ENCODE data around the gene BCL2L1.

The BCL2L1 gene

DNA sequence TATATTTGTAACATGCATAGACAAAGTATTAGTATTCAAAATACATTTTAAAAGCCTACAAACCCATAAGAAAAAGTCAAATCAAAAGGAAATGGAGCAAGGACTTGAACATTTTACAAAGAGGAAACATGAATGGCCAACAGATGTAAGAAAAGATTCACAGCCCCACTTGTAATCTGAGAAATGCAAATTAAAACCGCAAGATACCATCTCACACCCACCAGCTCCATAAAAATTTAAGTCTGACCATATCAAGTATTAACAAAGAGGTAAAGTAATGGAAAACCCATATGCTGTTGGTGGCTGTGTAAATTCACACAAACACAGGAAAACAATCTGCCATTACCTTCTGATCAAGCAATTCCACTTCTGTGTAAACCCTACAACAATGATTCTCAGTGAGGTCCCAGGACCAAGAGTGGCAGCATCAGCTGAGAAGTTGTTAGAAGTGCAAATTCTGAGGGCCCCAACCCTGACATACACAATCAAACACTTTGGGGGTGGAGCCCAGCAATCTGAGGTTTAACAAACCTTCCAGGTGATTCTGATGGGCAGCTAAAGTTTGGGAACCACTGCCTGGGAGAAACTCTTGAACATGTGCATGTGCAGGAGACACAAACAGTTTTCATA lies 30.9 kb downstream of the BCL2L1 start:
- Mint-ChIP-seq H3K4me3 (peak overlapping the region; percentile 2), H3K36me3 (peaks cover 19% of the 10 kb centered on the region), H3K4me1 (peaks cover 52% of the 10 kb centered on the region), H3K9me3 (no peaks in the 10 kb centered on the region), H3K27me3 (no peaks in the 10 kb centered on the region), H3K27ac (peak overlapping the region; percentile 41)

DNA sequence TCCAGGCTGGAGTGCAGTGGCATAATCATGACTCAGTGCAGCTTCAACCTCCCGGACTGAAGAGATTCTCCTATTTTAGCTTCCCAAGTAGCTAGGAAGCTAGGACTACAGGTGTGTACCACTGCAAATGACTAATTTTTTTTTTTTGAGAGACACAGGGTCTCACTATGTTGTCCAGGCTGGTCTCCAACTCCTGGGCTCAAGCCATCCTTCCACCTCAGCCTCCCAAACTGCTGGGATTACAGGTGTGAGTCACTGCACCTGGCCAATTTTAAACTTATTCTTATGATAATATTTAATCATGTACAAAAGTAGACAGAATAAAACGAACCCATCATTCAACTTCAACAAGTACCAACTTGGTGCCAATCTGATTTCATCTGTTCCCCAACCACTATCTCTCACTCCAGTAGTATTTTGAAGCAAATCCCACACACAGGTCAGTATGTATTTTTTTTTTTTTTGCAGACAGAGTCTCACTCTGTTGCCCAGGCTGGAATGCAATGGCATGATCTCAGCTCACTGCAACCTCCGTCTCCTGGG lies 32.5 kb downstream of the BCL2L1 start:
- H3K4me3 Mint-ChIP-seq, result no peak overlapping the region
- H3K9me3 Mint-ChIP-seq, result no peaks in the 10 kb centered on the region
- no peak overlapping the region for H3K27ac Mint-ChIP-seq
- H3K36me3 Mint-ChIP-seq, result peaks cover 21% of the 10 kb centered on the region
- peaks cover 59% of the 10 kb centered on the region for H3K4me1 Mint-ChIP-seq
- no peaks in the 10 kb centered on the region for H3K27me3 Mint-ChIP-seq

DNA sequence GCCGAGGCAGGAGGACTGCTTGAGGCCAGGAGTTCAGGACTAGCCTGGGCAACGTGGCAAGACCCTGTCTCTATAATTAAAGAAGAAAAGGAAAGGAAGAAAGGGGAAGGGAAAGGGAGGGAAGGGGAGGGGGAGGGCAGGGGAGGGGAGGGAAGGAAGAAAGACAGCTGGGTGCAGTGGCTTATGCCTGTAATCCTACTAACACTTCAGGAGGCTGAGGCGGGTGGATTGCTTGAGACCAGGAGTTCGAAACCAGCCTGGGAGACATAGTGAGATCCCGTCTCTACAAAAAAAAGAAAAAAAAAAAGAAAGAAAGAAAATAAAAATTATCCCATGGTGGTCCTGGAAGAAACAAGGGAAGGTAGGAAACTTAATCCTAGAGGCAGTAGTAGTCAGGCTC lies 33.5 kb downstream of the BCL2L1 start:
- Mint-ChIP-seq H3K27me3 (no peaks in the 10 kb centered on the region), H3K36me3 (peaks cover 23% of the 10 kb centered on the region), H3K4me1 (peaks cover 59% of the 10 kb centered on the region), H3K9me3 (no peaks in the 10 kb centered on the region), H3K27ac (peak overlapping the region; percentile 51), H3K4me3 (no peak overlapping the region)

DNA sequence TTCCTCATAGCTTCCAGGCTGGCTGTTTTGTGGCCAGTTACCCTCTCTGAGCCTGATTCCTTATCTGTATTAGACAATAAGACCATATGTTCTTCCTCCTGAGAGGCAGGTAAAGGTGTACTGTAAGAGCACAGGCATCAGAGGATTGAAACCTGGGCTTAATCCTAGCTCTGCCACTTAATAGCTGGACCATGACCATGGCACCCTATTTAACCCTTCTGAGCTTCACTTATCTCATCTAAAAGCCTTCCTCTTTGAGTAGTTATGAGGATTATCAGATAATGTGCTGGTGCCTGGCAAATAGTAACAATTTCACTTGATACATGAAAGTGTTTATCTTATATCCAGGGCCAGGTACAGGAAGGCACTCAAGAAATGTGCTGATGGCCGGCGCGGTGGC lies 34.9 kb downstream of the BCL2L1 start:
- no peaks in the 10 kb centered on the region for H3K27me3 Mint-ChIP-seq
- no peak overlapping the region for H3K27ac Mint-ChIP-seq
- no peaks in the 10 kb centered on the region for H3K9me3 Mint-ChIP-seq
- H3K36me3 Mint-ChIP-seq, result peaks cover 30% of the 10 kb centered on the region
- peaks cover 67% of the 10 kb centered on the region for H3K4me1 Mint-ChIP-seq
- H3K4me3 Mint-ChIP-seq, result no peak overlapping the region

DNA sequence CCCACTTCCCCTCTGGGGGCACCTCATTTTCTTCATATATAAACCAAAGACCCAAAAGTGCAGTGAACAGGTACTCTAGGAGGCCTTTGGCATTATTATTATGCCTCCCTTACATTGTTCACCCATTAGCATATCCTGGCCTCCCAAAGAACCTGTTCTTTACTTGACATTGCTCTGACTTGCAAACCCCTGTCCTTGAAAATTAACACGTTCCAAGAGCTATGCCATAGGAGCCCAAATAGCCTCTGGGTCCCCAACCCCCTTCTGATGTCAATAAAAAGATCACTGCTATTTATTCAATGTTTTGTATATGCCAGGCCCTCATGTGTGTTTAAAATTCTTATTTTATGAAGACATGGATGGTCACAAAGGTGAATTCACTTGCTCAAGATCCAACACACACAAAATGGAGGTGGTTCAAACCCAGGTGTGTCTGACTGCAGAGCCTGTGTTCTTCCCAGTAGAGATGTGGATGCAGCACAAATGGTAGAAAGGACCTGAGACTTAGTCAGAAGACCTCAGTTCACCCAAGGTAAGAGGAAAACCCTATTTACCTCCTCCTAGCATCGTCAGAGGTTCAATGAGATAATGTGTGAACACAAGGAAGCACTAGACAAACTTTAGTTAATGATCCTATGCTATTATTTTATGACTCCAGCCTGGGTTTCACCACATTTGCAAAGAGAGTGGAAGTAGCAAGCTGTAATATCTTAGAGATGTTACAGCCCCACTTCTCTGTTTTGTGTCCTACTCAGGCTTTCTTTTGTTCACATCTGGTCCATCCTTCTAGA lies 36.6 kb downstream of the BCL2L1 start:
- Mint-ChIP-seq H3K27ac (peak overlapping the region; percentile 55), H3K4me3 (no peak overlapping the region), H3K27me3 (no peaks in the 10 kb centered on the region), H3K9me3 (no peaks in the 10 kb centered on the region), H3K4me1 (peaks cover 65% of the 10 kb centered on the region), H3K36me3 (peaks cover 25% of the 10 kb centered on the region)

DNA sequence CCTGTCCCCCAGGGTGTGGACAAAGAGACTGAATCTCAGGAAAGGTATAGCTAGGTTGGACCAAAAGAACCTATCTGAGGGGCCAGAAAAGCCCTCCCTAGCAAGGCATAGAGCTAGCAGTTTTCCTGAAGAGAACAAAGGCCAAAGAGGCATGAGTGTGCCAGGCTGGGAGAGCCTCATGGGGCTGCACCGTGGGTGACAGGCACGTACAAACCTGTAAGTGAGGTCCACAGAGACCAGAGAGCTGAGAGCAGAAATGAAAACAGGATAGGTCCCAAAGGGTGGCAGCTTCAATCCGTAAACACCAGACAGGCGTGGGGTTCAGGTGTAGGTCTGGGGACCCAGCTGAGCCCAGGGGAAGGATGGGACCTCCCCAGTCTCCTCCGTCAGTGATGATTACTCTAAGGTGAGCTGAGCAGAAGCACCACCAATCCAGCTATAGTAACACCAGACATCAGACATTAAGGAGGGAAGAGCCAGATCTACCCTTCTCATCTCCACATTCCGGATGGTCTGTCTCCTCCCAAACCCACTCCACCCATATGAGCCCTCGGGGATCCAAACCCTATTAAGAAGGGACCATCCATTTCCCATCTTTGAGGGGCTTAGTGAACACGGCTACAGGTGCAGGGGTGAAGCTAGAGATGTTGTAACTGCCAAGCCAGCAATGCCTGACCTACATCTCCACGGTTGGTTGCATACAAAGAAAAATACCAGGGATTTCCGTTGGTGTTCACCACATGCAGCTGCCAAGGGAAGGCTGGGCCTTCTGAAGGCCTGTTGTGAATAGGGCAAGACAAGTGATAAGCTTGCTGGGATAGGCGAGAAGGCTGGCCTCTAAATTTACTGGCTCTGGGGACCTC lies 38.3 kb downstream of the BCL2L1 start:
- H3K36me3 Mint-ChIP-seq, result peaks cover 30% of the 10 kb centered on the region
- peaks cover 77% of the 10 kb centered on the region for H3K4me1 Mint-ChIP-seq
- no peaks in the 10 kb centered on the region for H3K9me3 Mint-ChIP-seq
- H3K27me3 Mint-ChIP-seq, result no peaks in the 10 kb centered on the region
- H3K4me3 Mint-ChIP-seq, result peak overlapping the region; percentile 66
- H3K27ac Mint-ChIP-seq, result peak overlapping the region; percentile 46

DNA sequence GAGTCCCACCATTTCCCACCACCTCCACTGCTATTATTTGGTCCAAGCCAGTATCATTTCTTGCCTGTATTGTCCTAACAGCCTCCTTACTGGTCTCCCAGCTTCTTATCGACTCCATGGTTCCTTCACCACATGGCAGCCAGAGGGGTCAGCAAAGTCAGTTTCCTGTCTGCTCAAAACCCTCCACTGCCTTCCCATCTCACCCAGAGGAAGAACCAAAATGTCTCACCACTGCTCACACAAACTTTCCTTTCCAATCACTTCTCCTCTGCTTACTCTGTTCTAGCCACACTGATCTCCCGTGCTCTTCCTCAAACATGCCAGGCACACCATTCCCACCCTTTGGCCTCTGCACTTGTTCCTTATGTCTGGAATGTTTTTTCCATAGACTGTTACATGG lies 39.7 kb downstream of the BCL2L1 start:
- Mint-ChIP-seq H3K27me3 (no peaks in the 10 kb centered on the region), H3K4me1 (peaks cover 85% of the 10 kb centered on the region), H3K4me3 (no peak overlapping the region), H3K27ac (peak overlapping the region; percentile 71), H3K36me3 (peaks cover 37% of the 10 kb centered on the region), H3K9me3 (no peaks in the 10 kb centered on the region)

DNA sequence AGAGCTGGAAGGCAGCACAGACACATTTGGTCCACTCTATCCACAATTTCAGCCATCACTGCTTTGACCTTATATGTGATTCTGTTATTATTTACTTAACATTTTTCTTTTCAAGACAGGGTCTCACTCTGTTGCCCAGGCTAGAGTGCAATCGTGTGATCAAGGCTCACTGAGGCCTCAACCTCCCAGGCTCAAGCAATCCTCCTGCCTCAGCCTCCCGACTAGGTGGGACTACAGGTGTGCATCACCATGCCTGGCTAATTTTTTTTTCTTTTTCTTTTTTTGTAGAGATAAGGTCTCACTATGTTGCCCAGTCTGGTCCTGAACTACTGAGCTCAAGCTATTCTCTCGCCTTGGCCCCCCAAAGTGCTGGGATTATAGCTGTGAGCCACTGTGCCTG lies 40.3 kb downstream of the BCL2L1 start:
- Mint-ChIP-seq H3K4me3 (no peak overlapping the region), H3K9me3 (no peaks in the 10 kb centered on the region), H3K27me3 (no peaks in the 10 kb centered on the region), H3K27ac (no peak overlapping the region), H3K36me3 (peaks cover 37% of the 10 kb centered on the region), H3K4me1 (peaks cover 91% of the 10 kb centered on the region)

DNA sequence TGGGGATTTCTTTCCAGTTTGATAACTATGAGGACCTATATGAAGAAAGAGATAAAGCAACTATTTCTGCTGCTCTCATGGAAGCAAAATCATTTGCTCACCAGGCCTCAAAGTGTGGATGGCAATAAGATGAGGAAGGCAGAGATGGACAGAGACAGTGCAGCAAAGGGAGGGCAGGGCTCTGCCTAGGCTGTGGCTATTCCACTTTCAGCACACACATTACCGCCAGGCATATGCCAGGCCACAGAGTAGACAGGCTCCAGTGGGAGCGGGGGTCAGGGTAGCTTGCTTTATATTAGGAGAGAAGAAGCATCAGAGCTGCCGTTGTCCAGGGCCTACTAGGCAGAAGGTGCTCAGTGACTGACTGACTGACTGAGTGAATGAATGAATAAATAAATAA lies 40.9 kb downstream of the BCL2L1 start:
- H3K4me1 Mint-ChIP-seq, result peaks cover 92% of the 10 kb centered on the region
- H3K27ac Mint-ChIP-seq, result no peak overlapping the region
- H3K4me3 Mint-ChIP-seq, result peak overlapping the region; percentile 11
- H3K36me3 Mint-ChIP-seq, result peaks cover 35% of the 10 kb centered on the region
- no peaks in the 10 kb centered on the region for H3K9me3 Mint-ChIP-seq
- no peaks in the 10 kb centered on the region for H3K27me3 Mint-ChIP-seq

DNA sequence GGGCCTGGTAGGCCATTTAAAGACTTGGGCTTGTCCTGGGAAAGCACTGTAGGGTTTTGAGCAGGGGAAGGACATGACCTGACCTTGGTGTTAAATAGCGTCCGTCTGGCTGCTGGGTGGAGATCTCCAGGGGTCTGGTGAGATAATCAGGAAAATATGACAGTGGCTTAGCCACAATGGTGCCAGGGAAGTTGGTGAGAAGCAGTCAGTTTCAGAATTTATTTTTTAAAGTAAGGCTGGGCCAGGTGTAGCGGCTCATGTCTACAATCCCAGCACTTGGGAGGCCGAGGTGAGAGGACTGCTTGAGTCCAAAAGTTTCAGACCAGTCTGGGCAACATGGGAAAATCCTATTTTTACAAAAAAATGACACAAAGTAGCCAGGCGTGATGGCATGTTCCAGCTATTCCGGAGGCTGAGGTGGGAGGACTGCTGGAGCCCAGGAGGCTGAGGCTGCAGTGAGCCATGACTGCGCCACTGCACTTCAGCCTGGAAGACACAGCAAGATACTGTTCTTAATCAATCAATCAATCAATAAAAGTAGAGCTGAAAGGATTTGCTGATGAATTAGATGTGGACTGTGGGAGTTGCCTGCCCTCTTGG lies 41.4 kb downstream of the BCL2L1 start:
- no peaks in the 10 kb centered on the region for H3K9me3 Mint-ChIP-seq
- peak overlapping the region; percentile 53 for H3K4me3 Mint-ChIP-seq
- H3K4me1 Mint-ChIP-seq, result peaks cover 92% of the 10 kb centered on the region
- peaks cover 37% of the 10 kb centered on the region for H3K36me3 Mint-ChIP-seq
- H3K27me3 Mint-ChIP-seq, result no peaks in the 10 kb centered on the region
- peak overlapping the region; percentile 80 for H3K27ac Mint-ChIP-seq

DNA sequence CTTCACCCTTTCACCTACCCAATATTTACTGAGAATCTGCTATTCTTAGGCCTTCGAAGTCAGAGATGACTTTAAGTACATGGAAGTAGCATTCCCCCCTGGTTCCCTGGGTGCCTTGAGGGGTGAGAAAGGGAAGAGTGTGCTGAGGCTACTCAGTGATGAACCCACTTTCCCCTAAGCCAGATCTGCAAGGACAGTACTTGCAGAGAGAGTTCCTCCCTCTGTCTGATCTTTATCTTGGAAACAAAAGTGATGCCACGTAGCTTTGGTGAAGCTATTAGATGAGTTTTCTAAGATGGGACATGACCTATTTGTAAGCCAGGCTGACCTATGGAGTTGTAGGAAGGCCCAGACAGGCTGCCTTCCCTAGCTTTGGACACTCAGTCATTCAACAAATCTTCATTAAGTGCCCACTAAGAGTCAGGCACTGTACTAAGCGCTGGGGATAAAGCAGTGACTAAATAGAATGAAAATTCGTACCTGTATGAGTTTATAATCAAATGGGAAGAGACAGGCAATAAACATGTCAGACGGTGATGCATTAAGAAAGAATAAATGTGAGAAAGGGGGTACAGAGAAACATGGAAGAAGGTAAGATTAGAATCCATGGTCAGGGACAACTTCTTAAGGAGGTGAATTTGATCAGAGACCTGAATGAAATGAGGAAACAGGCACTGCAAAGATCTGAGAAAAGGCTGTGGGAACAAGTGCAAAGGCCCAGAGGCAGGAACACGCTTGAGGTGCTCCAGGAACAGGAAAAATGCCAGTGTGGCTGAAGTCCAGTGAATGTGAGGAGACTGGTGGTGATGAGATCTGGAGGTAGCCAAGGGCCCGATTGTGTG lies 42.2 kb downstream of the BCL2L1 start:
- Mint-ChIP-seq H3K27ac (peak overlapping the region; percentile 80), H3K4me1 (peaks cover 92% of the 10 kb centered on the region), H3K27me3 (no peaks in the 10 kb centered on the region), H3K9me3 (no peaks in the 10 kb centered on the region), H3K36me3 (peaks cover 40% of the 10 kb centered on the region), H3K4me3 (peak overlapping the region; percentile 53)

DNA sequence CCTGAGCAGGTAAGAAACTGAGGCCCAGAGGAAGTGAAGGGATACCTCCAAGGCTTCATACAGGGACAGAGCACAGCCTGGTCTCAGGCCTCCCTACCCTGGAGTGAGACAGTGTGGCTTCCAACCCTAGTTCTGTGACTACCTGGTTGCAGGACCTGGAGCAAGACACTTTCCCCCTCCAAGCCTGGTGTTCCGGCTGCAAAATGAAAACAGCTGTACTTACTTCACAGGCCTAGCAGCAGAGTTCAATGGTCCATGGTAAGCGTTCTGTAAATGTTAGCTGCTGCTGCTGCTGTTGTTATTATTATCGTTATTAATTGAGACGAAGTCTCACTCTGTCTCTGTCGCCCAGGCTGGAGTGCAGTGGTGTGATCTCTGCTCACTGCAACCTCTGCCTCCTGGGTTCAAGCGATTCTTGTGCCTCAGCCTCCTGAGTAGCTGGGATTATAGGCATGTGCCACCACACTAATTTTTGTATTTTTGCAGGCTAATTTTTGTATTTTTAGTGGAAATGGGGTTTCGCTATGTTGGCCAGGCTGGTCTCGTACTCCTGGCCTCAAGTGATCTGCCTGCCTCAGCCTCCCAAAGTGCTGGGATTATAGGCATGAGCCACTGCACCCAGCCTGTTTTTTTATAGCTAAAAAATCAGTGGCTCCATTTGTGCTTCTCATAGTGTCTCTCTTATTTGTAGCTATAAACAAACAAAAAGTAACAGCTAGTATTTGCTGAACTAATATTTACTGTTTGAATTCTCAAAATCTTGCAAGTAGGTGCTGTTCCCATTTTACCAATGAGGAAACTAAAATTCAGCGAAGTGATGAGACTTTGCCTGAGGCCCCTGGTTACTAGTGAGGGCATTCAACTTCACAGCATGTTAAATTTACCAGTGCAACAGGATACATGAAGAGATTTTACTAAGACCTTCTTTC lies 43.0 kb downstream of the BCL2L1 start:
- H3K27me3 Mint-ChIP-seq, result no peaks in the 10 kb centered on the region
- peak overlapping the region; percentile 53 for H3K4me3 Mint-ChIP-seq
- peak overlapping the region; percentile 87 for H3K27ac Mint-ChIP-seq
- H3K36me3 Mint-ChIP-seq, result peaks cover 45% of the 10 kb centered on the region
- H3K9me3 Mint-ChIP-seq, result no peaks in the 10 kb centered on the region
- peaks cover 93% of the 10 kb centered on the region for H3K4me1 Mint-ChIP-seq

DNA sequence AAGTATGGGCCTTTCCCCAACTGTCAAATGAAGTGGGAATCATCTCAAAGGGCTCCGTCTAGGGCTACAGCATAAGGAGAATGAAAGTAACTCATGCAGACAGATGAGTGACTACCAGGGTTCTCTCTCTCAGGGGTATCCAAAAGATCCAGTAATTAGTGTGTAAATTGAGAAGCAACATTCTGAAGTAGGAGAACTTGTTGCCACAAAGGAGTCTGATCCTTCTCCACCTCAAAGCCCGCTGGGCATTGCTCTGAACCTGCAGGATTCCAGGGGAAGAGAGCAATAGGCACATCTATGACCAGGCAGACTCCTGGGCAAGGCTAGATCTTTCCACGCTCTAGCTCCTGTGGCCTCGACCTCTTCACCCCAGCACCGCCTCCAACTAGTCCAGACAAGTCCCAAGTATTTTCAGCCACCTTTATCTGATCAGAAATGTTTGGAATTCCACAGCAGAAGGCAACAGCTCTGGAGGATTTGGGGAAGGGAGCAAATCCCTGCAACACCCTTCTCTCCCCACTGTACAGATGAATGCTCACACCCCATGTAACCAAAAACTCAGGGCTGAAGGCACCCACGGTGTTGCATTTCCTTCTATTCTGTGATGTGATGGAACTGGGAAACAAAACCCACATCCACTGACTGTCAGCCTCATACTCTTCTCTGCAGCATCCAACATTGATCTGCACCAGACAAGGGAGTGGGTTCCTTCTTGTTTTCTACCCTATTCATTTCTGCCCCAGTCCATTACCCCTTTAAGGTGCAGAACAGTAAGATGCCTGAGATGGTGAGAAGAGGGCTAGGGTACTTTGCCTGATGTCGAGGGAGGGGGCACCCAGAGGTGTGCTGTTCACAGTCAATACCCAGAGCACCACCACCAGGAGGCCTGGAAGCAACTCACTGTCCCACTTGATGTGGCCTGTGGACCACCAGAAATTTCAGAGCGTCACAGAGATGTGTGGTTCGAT lies 44.0 kb downstream of the BCL2L1 start:
- Mint-ChIP-seq H3K4me1 (peaks cover 93% of the 10 kb centered on the region), H3K36me3 (peaks cover 42% of the 10 kb centered on the region), H3K27me3 (no peaks in the 10 kb centered on the region), H3K27ac (peak overlapping the region; percentile 87), H3K4me3 (peak overlapping the region; percentile 53), H3K9me3 (no peaks in the 10 kb centered on the region)

Measured in activated naive CD4-positive, alpha-beta T cell treated with anti-CD3 and anti-CD28 coated beads, Interleukin-2, amount 50 U/mL, for 24 hours (primary cell).